HG03025 (cell line): ENCODE data around the gene ALDH9A1.
"Not testable (repeated sequence)": the region's sequence is repeated elsewhere in the genome, so short reads cannot be mapped to it uniquely, and the experiment has no call there.

Experiments used
- ATAC-seq: cut with Tn5 transposase; IDR thresholded peaks from one replicate; pipeline ENCODE4 v1.9.1; 2021; ENCODE audit warnings: mild to moderate bottlenecking, moderate library complexity; ENCODE audit not compliant: unreplicated experiment, low FRiP score

The ALDH9A1 gene

DNA sequence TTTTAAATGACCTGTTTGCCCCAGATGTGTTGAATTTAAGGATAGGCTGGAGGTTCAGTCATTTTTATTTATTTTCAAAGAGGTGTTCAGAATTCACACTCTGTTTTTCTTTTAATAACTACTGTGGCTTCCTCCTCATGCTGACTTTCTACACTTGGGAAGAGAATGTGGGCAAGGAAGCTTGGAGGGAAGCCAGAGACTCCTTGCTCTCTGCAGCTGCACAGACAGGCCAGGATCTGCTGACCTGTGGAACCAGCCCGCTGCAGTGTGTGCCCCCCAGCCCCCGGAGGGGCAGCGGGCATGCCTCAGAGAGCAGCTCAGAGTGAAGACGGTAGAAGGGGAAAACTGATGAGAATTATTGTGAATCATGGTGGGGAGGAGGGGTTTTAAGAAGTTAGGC, 50.4 kb downstream of the ALDH9A1 start:
- no peak for ATAC-seq

- no peak for ATAC-seq
Measured at GRCh38 chr1:165647517-165647916, 50.8 kb downstream of the ALDH9A1 start.

DNA sequence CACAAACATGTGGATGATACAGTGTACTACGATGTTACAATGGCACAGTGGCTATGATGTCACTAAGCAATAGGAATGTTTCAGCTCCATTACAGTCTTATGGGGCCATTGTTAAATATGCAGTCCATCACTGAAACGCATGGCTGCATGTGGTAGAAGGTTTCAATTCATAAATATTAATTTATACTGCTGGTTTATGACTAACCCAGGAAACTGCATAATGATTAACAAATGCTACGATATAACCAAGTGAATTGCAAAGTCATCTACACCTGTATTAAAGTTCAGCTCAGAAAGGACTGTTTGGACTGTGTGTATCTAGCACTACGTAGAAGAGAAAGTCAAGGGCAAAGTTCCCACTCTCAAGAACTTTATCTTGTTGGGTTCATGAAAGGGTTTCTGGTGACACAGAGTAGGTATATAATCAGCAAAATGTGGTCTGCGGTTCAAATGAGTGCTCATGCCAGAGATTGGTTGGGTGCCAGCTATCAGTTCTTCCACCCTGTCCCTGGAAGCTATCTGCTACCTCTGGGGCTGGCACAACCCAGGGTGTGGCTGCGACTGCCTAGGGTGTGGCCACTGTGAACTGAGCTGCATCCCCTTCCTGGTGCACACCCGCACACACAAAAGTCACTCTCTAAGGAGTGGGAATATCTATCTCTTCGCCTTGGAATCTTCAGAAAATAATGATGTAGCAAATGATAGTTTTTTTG, 52.6 kb downstream of the ALDH9A1 start:
- ATAC-seq = no peak

- ATAC-seq = no peak
Measured at GRCh38 chr1:165644064-165644735, 54.2 kb downstream of the ALDH9A1 start.

DNA sequence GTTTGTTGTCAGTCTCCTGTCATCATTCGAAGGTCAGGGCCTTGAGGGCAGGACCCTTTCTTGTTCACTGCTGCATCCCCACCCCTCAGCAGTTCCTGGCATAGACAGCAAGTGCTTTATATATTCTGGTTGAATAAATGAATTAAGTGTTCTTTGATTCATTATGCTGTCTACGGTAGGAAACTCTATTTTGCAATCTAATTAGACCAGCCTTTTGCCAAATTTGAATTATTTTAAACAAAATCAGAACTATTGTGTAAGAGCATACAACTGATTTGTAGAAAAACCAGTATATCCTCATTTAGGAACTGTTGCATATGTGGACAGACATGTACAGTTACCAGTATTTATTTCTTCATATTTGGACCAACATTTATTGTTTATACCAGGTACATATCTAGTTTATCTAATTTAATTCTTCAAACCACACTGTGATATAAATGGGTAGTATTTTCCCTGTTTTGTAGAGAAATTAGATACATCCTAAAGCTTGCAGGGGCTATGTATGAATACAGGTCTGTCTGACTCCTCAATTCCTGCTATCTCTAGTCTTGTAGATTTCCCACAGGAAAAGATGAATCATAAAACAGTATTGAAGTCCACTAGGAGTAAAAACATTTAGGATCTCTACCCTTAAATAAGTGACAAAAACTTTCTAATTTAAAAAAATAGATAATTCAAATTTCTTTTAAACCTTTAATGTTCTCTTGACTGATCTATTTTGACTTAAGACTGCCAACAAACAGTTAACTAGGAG, 57.0 kb downstream of the ALDH9A1 start:
- no peak for ATAC-seq

- ATAC-seq = no peak
Measured at GRCh38 chr1:165639821-165640623, 58.3 kb downstream of the ALDH9A1 start.

GRCh38 chr1:165638211-165638610, 60.2 kb downstream of the ALDH9A1 start:
- not testable (repeated sequence) for ATAC-seq

DNA sequence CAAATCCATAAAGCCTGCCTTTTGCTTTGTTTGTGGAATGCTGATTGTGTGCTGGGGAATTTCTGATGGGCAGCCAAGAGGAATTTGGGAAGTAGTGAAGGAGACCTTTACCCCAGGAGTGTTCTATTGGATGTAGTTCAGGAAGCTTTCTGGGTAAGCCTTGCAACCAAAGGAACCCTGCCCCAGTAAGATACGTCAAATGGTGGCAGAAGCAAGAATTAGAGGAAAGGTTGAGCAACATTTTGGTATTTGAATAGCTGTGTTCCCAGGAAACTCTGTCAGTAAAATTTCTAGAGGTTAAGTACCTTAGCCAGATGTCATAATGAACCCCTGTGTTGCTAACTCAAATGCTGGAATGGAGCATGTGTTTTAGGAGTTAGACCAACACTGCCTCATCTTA, 60.9 kb downstream of the ALDH9A1 start:
- ATAC-seq = no peak

- ATAC-seq = no peak
Measured at GRCh38 chr1:165635823-165636222, 62.5 kb downstream of the ALDH9A1 start.

DNA sequence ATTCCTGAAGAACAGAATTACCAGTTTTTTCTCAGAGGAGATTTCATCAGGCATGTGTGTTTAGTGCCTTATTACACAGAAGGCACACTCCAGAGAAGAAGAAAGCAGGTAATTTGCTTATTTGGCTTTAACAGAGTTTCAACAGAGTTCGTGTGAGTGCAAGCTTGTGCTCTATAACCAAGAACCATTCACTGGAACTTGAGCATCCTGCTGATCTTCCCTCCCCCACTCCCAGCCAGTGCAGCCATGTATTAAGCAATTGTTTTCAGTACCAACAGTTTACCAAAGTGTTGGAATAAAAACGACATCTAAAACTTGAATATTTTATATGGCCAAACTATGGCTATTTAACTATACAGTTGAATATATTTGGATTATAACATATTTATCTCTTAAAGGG, 63.0 kb downstream of the ALDH9A1 start:
- no peak for ATAC-seq

GRCh38 chr1:165634154-165634921, 64.0 kb downstream of the ALDH9A1 start:
- ATAC-seq = no peak

DNA sequence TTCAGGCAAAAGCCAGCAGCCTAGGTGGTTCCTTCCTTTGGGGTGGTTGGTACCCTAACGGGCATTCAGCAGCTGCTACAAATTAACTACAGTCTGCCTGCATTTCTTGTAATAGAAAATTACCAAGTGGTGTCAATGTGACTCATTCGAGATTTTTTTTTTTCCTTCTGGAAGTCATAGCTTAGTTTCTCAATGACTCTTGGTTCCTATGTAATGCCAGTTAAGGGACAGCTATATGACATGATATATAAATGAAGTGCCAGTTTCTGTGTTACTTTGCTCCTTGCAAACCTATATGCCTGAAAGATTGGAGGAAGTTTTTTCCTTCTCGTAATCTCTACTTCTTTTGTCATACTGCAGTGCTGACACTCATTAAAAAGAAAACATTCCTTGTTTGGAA, 64.7 kb downstream of the ALDH9A1 start:
- ATAC-seq = no peak

DNA sequence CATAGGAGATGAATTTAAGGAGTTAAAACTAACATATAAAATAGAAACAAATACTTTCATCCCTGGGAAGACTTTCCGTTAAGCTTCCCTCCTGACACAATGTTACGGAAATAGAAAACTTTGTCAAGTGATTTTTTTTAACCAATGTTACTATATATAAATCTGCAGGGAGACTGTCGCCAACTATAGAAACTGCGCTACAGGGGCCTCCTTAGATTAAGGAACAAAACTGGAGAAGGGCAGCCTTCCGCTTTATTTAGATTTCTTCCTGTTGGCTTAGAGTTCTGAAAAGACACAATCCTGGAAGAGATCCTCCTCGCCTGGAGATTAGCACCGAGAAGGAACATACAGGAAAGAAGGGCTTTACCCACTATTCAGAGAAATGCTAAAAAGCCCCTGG, 65.9 kb downstream of the ALDH9A1 start:
- no peak for ATAC-seq

DNA sequence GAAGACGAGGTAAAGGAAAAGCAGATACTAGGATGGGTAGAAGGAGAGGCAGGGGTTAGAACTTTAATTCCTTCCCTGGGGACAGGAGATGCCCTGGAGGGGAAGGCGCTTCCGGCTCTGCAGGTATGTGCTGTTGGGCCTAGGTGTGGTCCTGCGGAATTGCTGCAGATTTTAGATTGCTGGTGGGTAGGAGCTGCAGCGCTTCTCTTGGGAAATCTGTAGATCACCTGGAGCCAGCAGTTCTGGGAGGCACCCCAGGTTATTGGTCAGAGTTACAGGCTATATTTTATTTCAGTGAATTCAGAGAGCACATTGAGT, 66.3 kb downstream of the ALDH9A1 start:
- ATAC-seq = no peak

GRCh38 chr1:165631342-165632151, 66.8 kb downstream of the ALDH9A1 start:
- ATAC-seq = no peak

DNA sequence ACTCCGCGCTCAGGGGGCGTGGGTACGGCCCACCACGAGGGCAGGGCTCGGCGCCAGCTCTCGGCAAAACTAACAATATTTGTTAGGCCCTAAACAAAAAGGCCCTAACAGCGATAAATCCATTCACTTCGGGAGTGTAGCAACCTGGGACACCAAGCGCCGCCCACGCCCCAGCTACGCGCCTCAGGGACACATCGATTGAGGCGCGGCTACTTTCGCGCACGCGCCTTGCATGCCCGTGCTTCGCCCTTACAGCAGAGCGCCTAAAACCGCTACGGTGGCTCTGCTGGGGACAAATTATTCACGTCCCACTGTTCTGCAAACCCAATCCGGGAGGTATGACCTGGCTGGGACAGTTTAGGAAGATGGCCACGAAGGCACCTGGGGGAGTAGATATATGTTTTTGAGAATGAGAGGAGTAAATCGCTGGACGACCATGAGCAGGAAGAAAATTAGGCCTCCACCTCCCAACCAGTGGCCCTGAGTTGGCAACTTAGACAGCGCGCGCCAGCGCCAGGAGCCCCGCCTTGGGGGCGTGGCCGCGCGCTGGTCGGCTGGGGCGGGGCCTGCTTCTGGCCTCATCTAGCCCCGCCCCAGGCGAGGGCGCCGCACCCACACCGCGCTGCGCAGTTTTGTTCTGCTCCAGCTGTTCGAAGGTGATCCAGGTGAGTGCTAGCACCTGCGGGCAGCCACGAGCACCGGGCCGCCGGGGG, 67.6 kb downstream of the ALDH9A1 start, which contains the start of gene MGST3:
Gene MGST3, plus strand, starts transcription at position 606 of the 713 bp plus-strand sequence. CDS start 18,614 bp downstream, outside the sequence.
- ATAC-seq = peak; percentile 89

- ATAC-seq = peak; percentile 4
Measured at GRCh38 chr1:165629848-165630628, 68.3 kb downstream of the ALDH9A1 start.

DNA sequence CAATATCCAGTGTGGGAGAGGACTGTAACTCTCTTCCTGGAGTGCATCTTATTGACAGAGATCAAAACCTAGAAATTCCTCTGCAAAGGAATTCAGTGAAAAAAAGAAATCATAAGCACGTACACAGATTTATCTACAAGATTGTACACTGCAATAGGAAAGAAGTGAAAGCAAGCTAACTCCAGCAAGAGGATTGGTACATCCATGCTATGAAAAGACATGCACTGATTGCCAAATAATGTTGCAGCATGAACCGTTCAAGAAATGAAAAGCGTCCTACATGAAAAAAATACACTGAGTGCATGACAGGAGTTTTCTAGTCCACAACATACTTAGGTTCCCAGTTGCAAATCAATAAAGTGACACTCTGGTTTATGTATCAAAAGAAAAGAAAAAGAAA, 69.2 kb downstream of the ALDH9A1 start:
- no peak for ATAC-seq
